Large intestine (tissue), 12 donors: ENCODE measurements around the gene SYNPO. TPM values are rescaled to one million over a fixed set of nuclear protein-coding genes. Genes with fewer than 3 reads are reported as not detected.
A peak's percentile ranks its signal among the peaks of the same experiment; 100 is the strongest.

Experiments
- DNase-seq, 2 donors: peaks; one replicate each; pipeline versions ENCODE4 v3.0.0 to v3.0.0-alpha.2; 2013
- H3K27ac ChIP-seq: one replicate; pipeline ENCODE4 v1.5.1; 2013; ENCODE audit warnings: low read length
- H3K27me3 ChIP-seq: 2 replicates; pipeline ENCODE4 v1.6.1; 2013; ENCODE audit warnings: low read length; ENCODE audit not compliant: control insufficient read depth, insufficient read depth
- H3K36me3 ChIP-seq: 2 replicates; pipeline ENCODE4 v1.6.1; 2013; ENCODE audit warnings: low read length; ENCODE audit not compliant: control insufficient read depth, insufficient read depth
- H3K4me1 ChIP-seq: one replicate; pipeline ENCODE4 v1.6.1; 2013; ENCODE audit warnings: low read length; ENCODE audit not compliant: control insufficient read depth, insufficient read depth
- H3K4me3 ChIP-seq: one replicate; pipeline ENCODE4 v1.5.1; 2013; ENCODE audit warnings: low read length
- H3K9me3 ChIP-seq: one replicate; pipeline ENCODE4 v1.6.1; 2013; ENCODE audit warnings: mild to moderate bottlenecking, low read depth, low read length, moderate library complexity; ENCODE audit not compliant: control insufficient read depth
- WGBS: methylation state at CpG from one replicate; pipeline ENCODE4 v1.1.5; 2013; ENCODE audit warnings: low lambda C conversion rate; ENCODE audit not compliant: insufficient coverage; 5-methylcytosine and 5-hydroxymethylcytosine counted together
- long read RNA-seq, 11 donors: transcript quantifications; one replicate each; lab custom pipeline, GENCODE V29; 2026
- polyA plus RNA-seq: library from polyadenylated mRNA; unstranded; fragments of 120-200 nt; gene quantifications from one replicate; pipeline ENCODE4 v1.2.1, GENCODE V29; 2013

Gene SYNPO
- polyA plus RNA-seq: 46.7 TPM
- long read RNA-seq, donor 1, full-length matches to known transcripts: 2 of 7 reads
- long read RNA-seq, donor 1, partial matches to known transcripts: 5 of 7 reads
- long read RNA-seq, donor 1, other reads (novel, unspliced or antisense): 0 of 7 reads
- long read RNA-seq, donor 2, full-length matches to known transcripts: 3 of 55 reads
- long read RNA-seq, donor 2, partial matches to known transcripts: 47 of 55 reads
- long read RNA-seq, donor 2, other reads (novel, unspliced or antisense): 5 of 55 reads
- long read RNA-seq, donor 3, full-length matches to known transcripts: 1 of 21 reads
- long read RNA-seq, donor 3, partial matches to known transcripts: 13 of 21 reads
- long read RNA-seq, donor 3, other reads (novel, unspliced or antisense): 7 of 21 reads
- long read RNA-seq, donor 4, partial matches to known transcripts: 5 of 5 reads
- long read RNA-seq, donor 4, other reads (novel, unspliced or antisense): 0 of 5 reads
- long read RNA-seq, donor 5, full-length matches to known transcripts: 1 of 1 reads
- long read RNA-seq, donor 5, partial matches to known transcripts: 0 of 1 reads
- long read RNA-seq, donor 5, other reads (novel, unspliced or antisense): 0 of 1 reads
- long read RNA-seq, donor 6, full-length matches to known transcripts: 1 of 57 reads
- long read RNA-seq, donor 6, partial matches to known transcripts: 43 of 57 reads
- long read RNA-seq, donor 6, other reads (novel, unspliced or antisense): 13 of 57 reads
- long read RNA-seq, donor 7, partial matches to known transcripts: 22 of 22 reads
- long read RNA-seq, donor 7, other reads (novel, unspliced or antisense): 0 of 22 reads
- long read RNA-seq, donor 8, full-length matches to known transcripts: 2 of 34 reads
- long read RNA-seq, donor 8, partial matches to known transcripts: 16 of 34 reads
- long read RNA-seq, donor 8, other reads (novel, unspliced or antisense): 16 of 34 reads
- long read RNA-seq, donor 9, full-length matches to known transcripts: 2 of 11 reads
- long read RNA-seq, donor 9, partial matches to known transcripts: 9 of 11 reads
- long read RNA-seq, donor 9, other reads (novel, unspliced or antisense): 0 of 11 reads
- long read RNA-seq, donor 10, full-length matches to known transcripts: 1 of 29 reads
- long read RNA-seq, donor 10, partial matches to known transcripts: 18 of 29 reads
- long read RNA-seq, donor 10, other reads (novel, unspliced or antisense): 10 of 29 reads
- long read RNA-seq, donor 11, partial matches to known transcripts: 19 of 19 reads
- long read RNA-seq, donor 11, other reads (novel, unspliced or antisense): 0 of 19 reads

- H3K9me3 ChIP-seq: no peaks in the 10 kb centered on the region
- 60% methylated on average over 1 of the region's 14 CpGs for WGBS
- H3K27ac ChIP-seq: peak within 1 kb of the TSS; percentile 37
- peak; percentile 62 to 76 for DNase-seq
- no peak within 1 kb of the TSS for H3K4me3 ChIP-seq
- no peaks in the 10 kb centered on the region for H3K27me3 ChIP-seq
- peaks cover 8% of the 10 kb centered on the region for H3K36me3 ChIP-seq
- H3K4me1 ChIP-seq: peaks cover 45% of the 10 kb centered on the region
Observed at GRCh38 chr5:150640311-150641005, at the start of gene SYNPO. SYNPO (plus strand) TSS chr5:150640660; CDS start chr5:150648276, 7,616 bp downstream.

- Histone ChIP-seq H3K27ac (peak overlapping the region; percentile 90), H3K36me3 (peaks cover 7% of the 10 kb centered on the region), H3K9me3 (no peaks in the 10 kb centered on the region), H3K4me3 (no peak overlapping the region), H3K4me1 (peaks cover 83% of the 10 kb centered on the region), H3K27me3 (no peaks in the 10 kb centered on the region)
- peak in 1 of 2 donors; percentile 62 for DNase-seq
- no CpG with 5 or more reads among the region's 12 CpGs for WGBS
Observed at GRCh38 chr5:150590979-150591695, 49.3 kb upstream of the SYNPO start.

- DNase-seq: peak in 1 of 2 donors; percentile 32
- WGBS: no CpG with 5 or more reads among the region's 4 CpGs
- no peaks in the 10 kb centered on the region for H3K27me3 ChIP-seq
- H3K4me1 ChIP-seq: peaks cover 84% of the 10 kb centered on the region
- H3K4me3 ChIP-seq: no peak overlapping the region
- H3K9me3 ChIP-seq: no peaks in the 10 kb centered on the region
- H3K36me3 ChIP-seq: peaks cover 15% of the 10 kb centered on the region
- H3K27ac ChIP-seq: no peak overlapping the region
Observed at GRCh38 chr5:150593593-150593992, 46.9 kb upstream of the SYNPO start.

GRCh38 chr5:150593996-150594395, 46.5 kb upstream of the SYNPO start:
- Histone ChIP-seq H3K4me1 (peaks cover 84% of the 10 kb centered on the region), H3K27ac (no peak overlapping the region), H3K36me3 (peaks cover 18% of the 10 kb centered on the region), H3K4me3 (no peak overlapping the region), H3K9me3 (no peaks in the 10 kb centered on the region), H3K27me3 (no peaks in the 10 kb centered on the region)
- no CpG with 5 or more reads among the region's 7 CpGs for WGBS
- no peak for DNase-seq

GRCh38 chr5:150595466-150596031, 44.9 kb upstream of the SYNPO start:
- no peaks in the 10 kb centered on the region for H3K27me3 ChIP-seq
- no peak overlapping the region for H3K4me3 ChIP-seq
- peaks cover 23% of the 10 kb centered on the region for H3K36me3 ChIP-seq
- H3K27ac ChIP-seq: peak overlapping the region; percentile 44
- H3K4me1 ChIP-seq: peaks cover 83% of the 10 kb centered on the region
- DNase-seq: peak in 1 of 2 donors; percentile 47
- no peaks in the 10 kb centered on the region for H3K9me3 ChIP-seq
- no CpG with 5 or more reads among the region's 12 CpGs for WGBS

- H3K27ac ChIP-seq: peak overlapping the region; percentile 44
- WGBS: no CpG with 5 or more reads among the region's 9 CpGs
- no peaks in the 10 kb centered on the region for H3K9me3 ChIP-seq
- DNase-seq: peak in 1 of 2 donors; percentile 79
- no peaks in the 10 kb centered on the region for H3K27me3 ChIP-seq
- H3K36me3 ChIP-seq: peaks cover 23% of the 10 kb centered on the region
- peaks cover 76% of the 10 kb centered on the region for H3K4me1 ChIP-seq
- no peak overlapping the region for H3K4me3 ChIP-seq
Observed at GRCh38 chr5:150596313-150596712, 44.1 kb upstream of the SYNPO start.

GRCh38 chr5:150596826-150597225, 43.6 kb upstream of the SYNPO start:
- H3K4me3 ChIP-seq: no peak overlapping the region
- no peak for DNase-seq
- H3K4me1 ChIP-seq: peaks cover 72% of the 10 kb centered on the region
- no peaks in the 10 kb centered on the region for H3K9me3 ChIP-seq
- H3K27me3 ChIP-seq: no peaks in the 10 kb centered on the region
- WGBS: no CpG with 5 or more reads among the region's 3 CpGs
- H3K36me3 ChIP-seq: peaks cover 26% of the 10 kb centered on the region
- peak overlapping the region; percentile 1 for H3K27ac ChIP-seq

GRCh38 chr5:150598006-150598405, 42.5 kb upstream of the SYNPO start:
- Histone ChIP-seq H3K27ac (no peak overlapping the region), H3K4me3 (no peak overlapping the region), H3K4me1 (peaks cover 60% of the 10 kb centered on the region), H3K36me3 (peaks cover 28% of the 10 kb centered on the region), H3K9me3 (no peaks in the 10 kb centered on the region), H3K27me3 (no peaks in the 10 kb centered on the region)
- DNase-seq: no peak
- WGBS: no CpG with 5 or more reads among the region's 10 CpGs

- no peaks in the 10 kb centered on the region for H3K27me3 ChIP-seq
- H3K36me3 ChIP-seq: peaks cover 30% of the 10 kb centered on the region
- H3K27ac ChIP-seq: no peak overlapping the region
- no peaks in the 10 kb centered on the region for H3K9me3 ChIP-seq
- DNase-seq: no peak
- WGBS: no CpG with 5 or more reads among the region's 12 CpGs
- H3K4me3 ChIP-seq: no peak overlapping the region
- H3K4me1 ChIP-seq: peaks cover 52% of the 10 kb centered on the region
Observed at GRCh38 chr5:150598821-150599273, 41.6 kb upstream of the SYNPO start.
